Panc1 (cell line): ENCODE measurements around the gene DSCAML1.

Experiments
- CTCF ChIP-seq: fragments of 450-650 bp; IDR thresholded peaks from 2 replicates; pipeline ENCODE4 v1.5.1; 2017; ENCODE audit warnings: mild to moderate bottlenecking
- REST ChIP-seq, 2 experiments: IDR thresholded peaks; 2 replicates each; pipeline ENCODE4 v1.6.1; 2011 to 2012; ENCODE audit warnings: low read depth in 2 of 2, control low read depth in 1 of 2, low read length in 1 of 2, mild to moderate bottlenecking in 1 of 2, moderate library complexity in 1 of 2; ENCODE audit not compliant: insufficient read depth in 1 of 2

- TF ChIP-seq CTCF (no peak), REST (IDR thresholded peaks at IDR 0.05; ENCODE audit: insufficient read depth in 1 of 2, low read depth in 2 of 2, low read length in 1 of 2) (no peak)
These were observed 31.9 kb downstream of the DSCAML1 start for GRCh38 chr11:117765068-117765467.
